SK-N-SH (cell line): ENCODE measurements around the gene GLIS2. TPM values are rescaled to one million over a fixed set of nuclear protein-coding genes. Genes with fewer than 3 reads are reported as not detected.
A peak's percentile ranks its signal among the peaks of the same experiment; 100 is the strongest.

ENCODE experiments used
- CTCF ChIA-PET: fragments of 300-600, 350-600 bp; formaldehyde crosslinking; extraction: SDS; loops from one replicate; lab custom pipeline; 2021; lab: Yijun Ruan, JAX
- POLR2A ChIA-PET: fragments of 350-600 bp; sonication (Branson Sonifier 250); formaldehyde crosslinking; extraction: SDS; loops from one replicate; lab custom pipeline; 2020; ENCODE audit warnings: antibody characterized with exemption, inconsistent platforms; lab: Yijun Ruan, JAX
- DNase-seq: peaks from one replicate; pipeline ENCODE4 v3.0.0; 2012
- H2AFZ ChIP-seq: fragments of 200-600 bp; sonication (generic); 2 replicates; pipeline ENCODE4 v1.8.1; 2016; ENCODE audit warnings: antibody characterized with exemption, mild to moderate bottlenecking, low read depth
- H3F3A ChIP-seq: fragments of 200-600 bp; sonication (generic); replicated peaks from 2 replicates; pipeline ENCODE3; 2016; ENCODE audit warnings: antibody characterized with exemption, mild to moderate bottlenecking; ENCODE audit not compliant: insufficient read depth
- H3K27ac ChIP-seq, 2 experiments: fragments of 200-500 bp in 1 of 2; fragments of 200-600 bp in 1 of 2; sonication (Bioruptor generic) in 1 of 2; sonication (generic), shearing (Covaris generic) in 1 of 2; 2 replicates each; pipeline versions ENCODE4 v1.5.1 to v1.6.1; 2014 to 2016; ENCODE audit warnings: low read depth in 2 of 2, inconsistent platforms in 1 of 2, low read length in 1 of 2, mild to moderate bottlenecking in 1 of 2, mixed read lengths in 1 of 2
- H3K27me3 ChIP-seq: fragments of 200-600 bp; sonication (generic), shearing (Covaris generic); 2 replicates; pipeline ENCODE4 v1.6.1; 2016; ENCODE audit warnings: mixed run types; ENCODE audit not compliant: insufficient read depth
- H3K36me3 ChIP-seq, 2 experiments: fragments of 200-500 bp in 1 of 2; fragments of 200-600 bp in 1 of 2; sonication (Bioruptor generic) in 1 of 2; sonication (generic) in 1 of 2; replicated peaks in 1 of 2; 2 replicates each; pipeline versions ENCODE3 to v1.5.1; 2014 to 2016; ENCODE audit warnings: low read length in 1 of 2, mild to moderate bottlenecking in 1 of 2; ENCODE audit not compliant: insufficient read depth in 2 of 2, control insufficient read depth in 1 of 2
- H3K4me1 ChIP-seq, 2 experiments: fragments of 200-500 bp in 1 of 2; fragments of 200-600 bp in 1 of 2; sonication (Bioruptor generic) in 1 of 2; sonication (generic), shearing (Covaris generic) in 1 of 2; 2 replicates each; pipeline versions ENCODE4 v1.5.1 to v1.6.1; 2014 to 2016; ENCODE audit warnings: low read depth in 1 of 2, low read length in 1 of 2, mixed run types in 1 of 2; ENCODE audit not compliant: insufficient read depth in 2 of 2, control insufficient read depth in 1 of 2
- H3K4me2 ChIP-seq: fragments of 200-600 bp; sonication (generic), shearing (Covaris generic); 2 replicates; pipeline ENCODE4 v1.6.1; 2017; ENCODE audit warnings: mixed run types
- H3K4me3 ChIP-seq, 2 experiments: fragments of 200-500 bp in 1 of 2; fragments of 200-600 bp in 1 of 2; sonication (Bioruptor generic) in 1 of 2; sonication (generic), shearing (Covaris generic) in 1 of 2; 2 replicates each; pipeline versions ENCODE4 v1.5.1 to v1.8.1; 2014 to 2016; ENCODE audit warnings: low read depth in 2 of 2, inconsistent platforms in 1 of 2, low read length in 1 of 2, mild to moderate bottlenecking in 1 of 2, mixed read lengths in 1 of 2, moderate library complexity in 1 of 2
- H3K79me2 ChIP-seq: fragments of 200-600 bp; sonication (generic); 2 replicates; pipeline ENCODE4 v1.8.1; 2017; ENCODE audit warnings: mild to moderate bottlenecking; ENCODE audit not compliant: insufficient read depth
- H3K9ac ChIP-seq: fragments of 200-600 bp; sonication (generic); 2 replicates; pipeline ENCODE4 v1.6.1; 2017; ENCODE audit warnings: mixed run types
- H3K9me2 ChIP-seq: fragments of 200-600 bp; sonication (generic); 2 replicates; pipeline ENCODE4 v1.6.1; 2017; ENCODE audit warnings: mixed run types
- H3K9me3 ChIP-seq: fragments of 200-600 bp; sonication (generic); 2 replicates; pipeline ENCODE4 v1.6.1; 2017; ENCODE audit warnings: mixed run types, mild to moderate bottlenecking, moderate library complexity
- H4K20me1 ChIP-seq: fragments of 200-600 bp; sonication (generic); 2 replicates; pipeline ENCODE4 v1.6.1; 2017; ENCODE audit warnings: mild to moderate bottlenecking, mixed run types; ENCODE audit not compliant: insufficient read depth
- CTCF ChIP-seq: fragments of 200-600 bp; sonication (generic); IDR thresholded peaks from 2 replicates; pipeline ENCODE4 v1.6.1; 2017; ENCODE audit warnings: antibody characterized with exemption, mild to moderate bottlenecking, moderate library complexity
- EP300 ChIP-seq, 2 experiments: IDR thresholded peaks; 2 replicates each; pipeline versions ENCODE4 v1.4.0 to v1.6.1; 2012; ENCODE audit warnings: borderline replicate concordance in 1 of 2, low read depth in 1 of 2, low read length in 1 of 2
- FOSL2 ChIP-seq: IDR thresholded peaks from 2 replicates; pipeline ENCODE4 v1.4.0; 2012; ENCODE audit warnings: low read depth, mild to moderate bottlenecking, moderate library complexity, borderline replicate concordance
- GATA2 ChIP-seq: sonication (generic); formaldehyde crosslinking; IDR thresholded peaks from 2 replicates; pipeline ENCODE4 v1.5.0; 2020; ENCODE audit warnings: mild to moderate bottlenecking, missing genetic modification reagents
- MEF2A ChIP-seq: IDR thresholded peaks from 2 replicates; pipeline ENCODE4 v1.4.0; 2012; ENCODE audit warnings: low read depth, borderline replicate concordance
- NRF1 ChIP-seq: IDR thresholded peaks from 2 replicates; pipeline ENCODE4 v1.6.1; 2012; ENCODE audit warnings: low read depth, mild to moderate bottlenecking, low read length
- POLR2AphosphoS5 ChIP-seq: IDR thresholded peaks from 2 replicates; pipeline ENCODE4 v1.6.1; 2012; ENCODE audit warnings: low read depth, low read length
- RAD21 ChIP-seq: IDR thresholded peaks from 2 replicates; pipeline ENCODE4 v1.6.1; 2012; ENCODE audit warnings: mild to moderate bottlenecking, low read length
- RCOR1 ChIP-seq: fragments of 150-350 bp; IDR thresholded peaks from 2 replicates; pipeline ENCODE4 v1.6.1; 2017; ENCODE audit warnings: antibody characterized with exemption, low read length
- REST ChIP-seq: IDR thresholded peaks from 2 replicates; pipeline ENCODE4 v1.6.1; 2012; ENCODE audit warnings: mild to moderate bottlenecking, low read depth, low read length, moderate library complexity
- RFX5 ChIP-seq: IDR thresholded peaks from 2 replicates; pipeline ENCODE4 v1.6.1; 2012; ENCODE audit warnings: mild to moderate bottlenecking, improper control_type of control experiment, low read length
- SIN3A ChIP-seq: IDR thresholded peaks from 2 replicates; pipeline ENCODE4 v1.6.1; 2012; ENCODE audit warnings: low read depth, mild to moderate bottlenecking, low read length, moderate library complexity, borderline replicate concordance
- SMC3 ChIP-seq: IDR thresholded peaks from 2 replicates; pipeline ENCODE4 v1.6.1; 2012; ENCODE audit warnings: low read depth, low read length, improper control_type of control experiment
- TAF1 ChIP-seq: IDR thresholded peaks from 2 replicates; pipeline ENCODE4 v1.6.1; 2012; ENCODE audit warnings: low read depth, mild to moderate bottlenecking, low read length, moderate library complexity, borderline replicate concordance
- TCF12 ChIP-seq: IDR thresholded peaks from 2 replicates; pipeline ENCODE4 v1.4.0; 2012
- USF1 ChIP-seq: IDR thresholded peaks from 2 replicates; pipeline ENCODE4 v1.4.0; 2012; ENCODE audit warnings: low read depth, borderline replicate concordance
- YY1 ChIP-seq: IDR thresholded peaks from 2 replicates; pipeline ENCODE4 v1.4.0; 2012; ENCODE audit warnings: low read depth, mild to moderate bottlenecking
- WGBS: methylation state at CpG from one replicate; pipeline ENCODE4 v1.1.6; 2017; ENCODE audit warnings: low lambda C conversion rate; 5-methylcytosine and 5-hydroxymethylcytosine counted together
- polyA plus RNA-seq, 3 experiments: library from polyadenylated mRNA; depleted of rRNA; stranded (reverse); fragments of >200 nt; gene quantifications; 2 replicates each; pipeline ENCODE4 v1.2.3, GENCODE V29; 2012
- TF ChIP-seq, protein P1 (sequence below): IDR thresholded peaks from 2 replicates; pipeline ENCODE4 v1.4.0; 2012; ENCODE audit warnings: low read depth, borderline replicate concordance
- TF ChIP-seq, protein P2 (sequence below): IDR thresholded peaks from 2 replicates; pipeline ENCODE4 v1.4.0; 2012; ENCODE audit warnings: low read depth
- TF ChIP-seq, protein P3 (sequence below): fragments of 150-350 bp; IDR thresholded peaks from 2 replicates; pipeline ENCODE4 v1.6.1; 2016; ENCODE audit warnings: mild to moderate bottlenecking, low read depth, low read length

Gene GLIS2
- polyA plus RNA-seq, 1 of the 3 experiments (the other 2 are of a cell fraction), result 6.5 TPM

- no peak overlapping the region for H2AFZ ChIP-seq
- peaks cover 68% of the 10 kb centered on the region for H3K79me2 ChIP-seq
- H3K36me3 ChIP-seq, result peaks cover 0 to 13% of the 10 kb centered on the region in 2 experiments
- 40% methylated on average over 2 of the region's 31 CpGs for WGBS
- H3K9me3 ChIP-seq, result no peaks in the 10 kb centered on the region
- H3K27ac ChIP-seq, result peak overlapping the region; percentile 76 to 83
- ChIA-PET CTCF (interaction anchor here (1.4 to 32.1 kb wide), 3 partner anchors 17 to 34 kb away, joined by 3 to 558 read pairs (median 17); no protein-coding TSS in a partner anchor), POLR2A (interaction anchor here (2.1 kb wide), 1 partner anchor 16 kb away, joined by 11 read pairs; no protein-coding TSS in a partner anchor)
- peaks cover 24% of the 10 kb centered on the region for H3F3A ChIP-seq
- H3K9me2 ChIP-seq, result no peaks in the 10 kb centered on the region
- peaks cover 57% of the 10 kb centered on the region for H4K20me1 ChIP-seq
- H3K4me1 ChIP-seq, result peaks cover 34 to 71% of the 10 kb centered on the region in 2 experiments
- H3K4me2 ChIP-seq, result peak overlapping the region; percentile 91; the same call in 1 of the 2 replicates
- DNase-seq, result peak; percentile 71
- no peak overlapping the region for H3K4me3 ChIP-seq
- no peak overlapping the region; the same call in 1 of the 2 replicates for H3K9ac ChIP-seq
- no peaks in the 10 kb centered on the region for H3K27me3 ChIP-seq
- TF ChIP-seq, protein P1, sequence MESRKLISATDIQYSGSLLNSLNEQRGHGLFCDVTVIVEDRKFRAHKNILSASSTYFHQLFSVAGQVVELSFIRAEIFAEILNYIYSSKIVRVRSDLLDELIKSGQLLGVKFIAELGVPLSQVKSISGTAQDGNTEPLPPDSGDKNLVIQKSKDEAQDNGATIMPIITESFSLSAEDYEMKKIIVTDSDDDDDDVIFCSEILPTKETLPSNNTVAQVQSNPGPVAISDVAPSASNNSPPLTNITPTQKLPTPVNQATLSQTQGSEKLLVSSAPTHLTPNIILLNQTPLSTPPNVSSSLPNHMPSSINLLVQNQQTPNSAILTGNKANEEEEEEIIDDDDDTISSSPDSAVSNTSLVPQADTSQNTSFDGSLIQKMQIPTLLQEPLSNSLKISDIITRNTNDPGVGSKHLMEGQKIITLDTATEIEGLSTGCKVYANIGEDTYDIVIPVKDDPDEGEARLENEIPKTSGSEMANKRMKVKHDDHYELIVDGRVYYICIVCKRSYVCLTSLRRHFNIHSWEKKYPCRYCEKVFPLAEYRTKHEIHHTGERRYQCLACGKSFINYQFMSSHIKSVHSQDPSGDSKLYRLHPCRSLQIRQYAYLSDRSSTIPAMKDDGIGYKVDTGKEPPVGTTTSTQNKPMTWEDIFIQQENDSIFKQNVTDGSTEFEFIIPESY, result no peak
- no peak for TF ChIP-seq RAD21
- no peak for TF ChIP-seq MEF2A
- TF ChIP-seq FOSL2, result no peak
- peak in 1 of 2 experiments; percentile 33; a peak in 1 of 4 replicates for TF ChIP-seq EP300 (IDR thresholded peaks at IDR 0.05; ENCODE audit: borderline replicate concordance in 1 of 2, low read depth in 1 of 2, low read length in 1 of 2)
- no peak for TF ChIP-seq YY1
- no peak for TF ChIP-seq RFX5
- peak; percentile 39; the same call in 1 of the 2 replicates for TF ChIP-seq TCF12
- TF ChIP-seq USF1, result no peak
- no peak for TF ChIP-seq NRF1
- 0 out of 2 replicates have a peak, but pooled peaks have one; percentile 7 for TF ChIP-seq REST
- no peak for TF ChIP-seq CTCF
- no peak for TF ChIP-seq POLR2AphosphoS5
- TF ChIP-seq TAF1, result no peak
- TF ChIP-seq RCOR1, result no peak
- TF ChIP-seq SIN3A, result peak; percentile 48; the same call in 1 of the 2 replicates
- TF ChIP-seq, protein P2, sequence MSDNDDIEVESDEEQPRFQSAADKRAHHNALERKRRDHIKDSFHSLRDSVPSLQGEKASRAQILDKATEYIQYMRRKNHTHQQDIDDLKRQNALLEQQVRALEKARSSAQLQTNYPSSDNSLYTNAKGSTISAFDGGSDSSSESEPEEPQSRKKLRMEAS, result peak; percentile 57
- no peak for TF ChIP-seq SMC3
- TF ChIP-seq, protein P3, sequence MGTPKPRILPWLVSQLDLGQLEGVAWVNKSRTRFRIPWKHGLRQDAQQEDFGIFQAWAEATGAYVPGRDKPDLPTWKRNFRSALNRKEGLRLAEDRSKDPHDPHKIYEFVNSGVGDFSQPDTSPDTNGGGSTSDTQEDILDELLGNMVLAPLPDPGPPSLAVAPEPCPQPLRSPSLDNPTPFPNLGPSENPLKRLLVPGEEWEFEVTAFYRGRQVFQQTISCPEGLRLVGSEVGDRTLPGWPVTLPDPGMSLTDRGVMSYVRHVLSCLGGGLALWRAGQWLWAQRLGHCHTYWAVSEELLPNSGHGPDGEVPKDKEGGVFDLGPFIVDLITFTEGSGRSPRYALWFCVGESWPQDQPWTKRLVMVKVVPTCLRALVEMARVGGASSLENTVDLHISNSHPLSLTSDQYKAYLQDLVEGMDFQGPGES, result no peak
- TF ChIP-seq GATA2 (CRISPR knock-in tag), result no peak
Measured at GRCh38 chr16:4376126-4376892, 60.4 kb downstream of the GLIS2 start.
